Liver (tissue), 3 donors: ENCODE results near the gene GPR146.

ENCODE experiments used
- CTCF ChIP-seq: fragments of 150-350 bp; IDR thresholded peaks from 2 replicates; pipeline ENCODE4 v1.5.1; 2017; ENCODE audit warnings: improper control_type of control experiment, low read depth, low read length; ENCODE audit not compliant: missing input control
- EGR1 ChIP-seq, 2 donors: IDR thresholded peaks; 2 replicates each; pipeline ENCODE4 v1.6.1; 2016 to 2018; ENCODE audit warnings: antibody characterized with exemption in 2 of 2, low read depth in 2 of 2
- FOXA2 ChIP-seq: IDR thresholded peaks from 2 replicates; pipeline ENCODE4 v1.6.1; 2016; ENCODE audit warnings: antibody characterized with exemption
- GABPA ChIP-seq, 2 donors: IDR thresholded peaks in 1 of 2; conservative IDR thresholded peaks in 1 of 2; 2 replicates each; pipeline ENCODE4 v1.6.1; 2016; ENCODE audit warnings: antibody characterized with exemption in 2 of 2, mild to moderate bottlenecking in 1 of 2, moderate library complexity in 1 of 2
- HNF4G ChIP-seq: IDR thresholded peaks from 2 replicates; pipeline ENCODE4 v1.6.1; 2016; ENCODE audit warnings: antibody characterized with exemption
- JUND ChIP-seq, 2 donors: IDR thresholded peaks; 2 replicates each; pipeline ENCODE4 v1.6.1; 2016; ENCODE audit warnings: antibody characterized with exemption in 2 of 2
- MAX ChIP-seq: IDR thresholded peaks from 2 replicates; pipeline ENCODE4 v1.6.1; 2016; ENCODE audit warnings: antibody characterized with exemption
- RAD21 ChIP-seq, 2 donors: IDR thresholded peaks; 2 replicates each; pipeline ENCODE4 v1.6.1; 2016; ENCODE audit warnings: antibody characterized with exemption in 2 of 2, mild to moderate bottlenecking in 2 of 2
- SP1 ChIP-seq: IDR thresholded peaks from 2 replicates; pipeline ENCODE4 v1.6.1; 2018; ENCODE audit warnings: antibody characterized with exemption, mild to moderate bottlenecking
- TAF1 ChIP-seq: conservative IDR thresholded peaks from 2 replicates; pipeline ENCODE4 v1.6.1; 2016; ENCODE audit warnings: antibody characterized with exemption, mild to moderate bottlenecking
- YY1 ChIP-seq: IDR thresholded peaks from 2 replicates; pipeline ENCODE4 v1.6.1; 2016; ENCODE audit warnings: antibody characterized with exemption, mild to moderate bottlenecking
- TF ChIP-seq, protein P1 (sequence below): IDR thresholded peaks from 2 replicates; pipeline ENCODE4 v1.6.1; 2016; ENCODE audit warnings: antibody characterized with exemption
- TF ChIP-seq, protein P2 (sequence below): IDR thresholded peaks from 2 replicates; pipeline ENCODE4 v1.6.1; 2016; ENCODE audit warnings: antibody characterized with exemption
- donor health status: healthy.
- donor health status: healthy.

- TF ChIP-seq CTCF, result no peak
- TF ChIP-seq JUND (IDR thresholded peaks at IDR 0.05), result no peak
- TF ChIP-seq YY1, result no peak
- no peak for TF ChIP-seq TAF1
- TF ChIP-seq SP1, result no peak
- no peak for TF ChIP-seq EGR1 (IDR thresholded peaks at IDR 0.05; ENCODE audit: low read depth in 2 of 2)
- TF ChIP-seq GABPA (IDR thresholded peaks at IDR 0.05 in 1 of 2, conservative IDR thresholded peaks at IDR 0.05 in 1 of 2), result no peak
- no peak for TF ChIP-seq MAX
- TF ChIP-seq, protein P1, sequence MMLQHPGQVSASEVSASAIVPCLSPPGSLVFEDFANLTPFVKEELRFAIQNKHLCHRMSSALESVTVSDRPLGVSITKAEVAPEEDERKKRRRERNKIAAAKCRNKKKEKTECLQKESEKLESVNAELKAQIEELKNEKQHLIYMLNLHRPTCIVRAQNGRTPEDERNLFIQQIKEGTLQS, result no peak
- TF ChIP-seq RAD21 (IDR thresholded peaks at IDR 0.05), result no peak
- TF ChIP-seq, protein P2, sequence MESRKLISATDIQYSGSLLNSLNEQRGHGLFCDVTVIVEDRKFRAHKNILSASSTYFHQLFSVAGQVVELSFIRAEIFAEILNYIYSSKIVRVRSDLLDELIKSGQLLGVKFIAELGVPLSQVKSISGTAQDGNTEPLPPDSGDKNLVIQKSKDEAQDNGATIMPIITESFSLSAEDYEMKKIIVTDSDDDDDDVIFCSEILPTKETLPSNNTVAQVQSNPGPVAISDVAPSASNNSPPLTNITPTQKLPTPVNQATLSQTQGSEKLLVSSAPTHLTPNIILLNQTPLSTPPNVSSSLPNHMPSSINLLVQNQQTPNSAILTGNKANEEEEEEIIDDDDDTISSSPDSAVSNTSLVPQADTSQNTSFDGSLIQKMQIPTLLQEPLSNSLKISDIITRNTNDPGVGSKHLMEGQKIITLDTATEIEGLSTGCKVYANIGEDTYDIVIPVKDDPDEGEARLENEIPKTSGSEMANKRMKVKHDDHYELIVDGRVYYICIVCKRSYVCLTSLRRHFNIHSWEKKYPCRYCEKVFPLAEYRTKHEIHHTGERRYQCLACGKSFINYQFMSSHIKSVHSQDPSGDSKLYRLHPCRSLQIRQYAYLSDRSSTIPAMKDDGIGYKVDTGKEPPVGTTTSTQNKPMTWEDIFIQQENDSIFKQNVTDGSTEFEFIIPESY, result no peak
- no peak for TF ChIP-seq FOXA2
- no peak for TF ChIP-seq HNF4G
These were observed 11.7 kb upstream of the GPR146 start for GRCh38 chr7:1032536-1033181.
